ENCODE measurements around the gene ULBP2. TPM values are rescaled to one million over a fixed set of nuclear protein-coding genes. Genes with fewer than 3 reads are reported as not detected.

ULBP2 gene
- total and polyA plus RNA-seq, 2 of the 8 experiments (the other 6 are each of a cell fraction or from before 2014, with no cell fraction given), result 0.05 TPM; not detected in 1

DNA sequence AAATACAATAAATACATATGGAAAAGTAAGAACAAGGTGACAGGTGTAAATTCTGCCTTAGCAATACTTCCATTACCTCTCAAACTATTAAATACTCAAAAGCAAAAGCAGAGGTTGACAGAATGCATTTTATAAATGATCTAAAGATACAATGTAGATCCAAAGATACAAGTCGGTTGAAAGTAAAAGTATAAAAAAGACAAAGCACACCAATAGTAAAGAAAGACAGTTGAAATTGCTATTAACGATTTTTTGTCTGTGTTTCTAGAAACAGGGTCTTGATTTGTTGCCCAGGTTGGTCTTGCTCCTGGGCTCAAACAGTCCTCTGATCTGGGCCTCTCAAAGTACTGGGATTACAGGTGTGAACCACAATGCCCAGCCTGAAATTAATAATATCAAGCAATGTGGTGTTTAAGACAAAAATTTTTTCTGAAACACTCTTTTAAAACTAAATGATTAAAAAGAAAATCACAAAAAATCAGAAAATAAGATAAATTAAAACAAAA, 45.8 kb downstream of the ULBP2 start:
- H2BK120ac ChIP-seq (replicated peaks; ENCODE audit: low read depth, low read length), result no peak overlapping the region
- TF ChIP-seq SP4 (IDR thresholded peaks at IDR 0.05; ENCODE audit: low read length) (no peak), RNF2 (IDR thresholded peaks at IDR 0.05; ENCODE audit: borderline replicate concordance, low read depth, low read length, missing control alignments, poor library complexity, severe bottlenecking) (no peak), JUND (IDR thresholded peaks at IDR 0.05; ENCODE audit: low read length) (no peak), CBX8 (IDR thresholded peaks at IDR 0.05; ENCODE audit: borderline replicate concordance, low read depth, low read length) (peak; percentile 49; the same call in 1 of the 2 replicates)
- peaks cover 79 to 95% (median 90%) of the 10 kb centered on the region in 4 experiments for H3K27me3 ChIP-seq (replicated peaks in 1 of 4; ENCODE audit: control insufficient read depth in 3 of 4, extremely low read depth in 1 of 4, insufficient read depth in 3 of 4, low read length in 3 of 4)
- peaks cover 2 to 24% (median 15%) of the 10 kb centered on the region in 4 experiments for H3K4me1 ChIP-seq (replicated peaks in 1 of 4; ENCODE audit: control insufficient read depth in 3 of 4, insufficient read depth in 4 of 4, low read length in 3 of 4)
- H2BK12ac ChIP-seq (ENCODE audit: low read depth, low read length), result no peak overlapping the region
- H4K91ac ChIP-seq (replicated peaks; ENCODE audit: insufficient read length, low read length), result no peak overlapping the region
- H2BK15ac ChIP-seq (ENCODE audit: low read length), result no peak overlapping the region
- no peaks in the 10 kb centered on the region for H3K9me3 ChIP-seq (ENCODE audit: insufficient read depth in 2 of 2, low read depth in 1 of 2, low read length in 1 of 2)
- no peak overlapping the region for H3K56ac ChIP-seq (replicated peaks; ENCODE audit: insufficient read length, low read depth, low read length)
- no peak overlapping the region for H3K4ac ChIP-seq (replicated peaks; ENCODE audit: insufficient read length, low read depth, low read length)
- H2AFZ ChIP-seq (ENCODE audit: low read length), result no peak overlapping the region
- H4K8ac ChIP-seq (ENCODE audit: extremely low read depth, insufficient read depth, low read length), result no peak overlapping the region
- no peaks in the 10 kb centered on the region for H3K79me1 ChIP-seq (ENCODE audit: low read depth, low read length)
- H2BK5ac ChIP-seq (ENCODE audit: low read depth, low read length), result no peak overlapping the region
- WGBS, 2 experiments (ENCODE audit: extremely low coverage in 1 of 2, insufficient coverage in 1 of 2, insufficient read length in 1 of 2, insufficient replicate concordance in 2 of 2, low coverage in 1 of 2, low lambda C conversion rate in 2 of 2, missing lambda C conversion rate in 1 of 2), result 60% methylated on average over 2 of the region's 2 CpGs; no CpG with 5 or more reads in 1 of the 2 experiments
- H3K4me2 ChIP-seq (ENCODE audit: insufficient read depth in 1 of 2, low read depth in 2 of 2, low read length in 2 of 2), result no peak overlapping the region; a peak in 1 of 4 replicates
- no peak overlapping the region for H3K27ac ChIP-seq (ENCODE audit: low read depth, low read length)
- DNase-seq (ENCODE audit: low read depth in 1 of 2, low spot score in 2 of 2) (no peak), FAIRE-seq (no peak)
- no peak overlapping the region for H3K23ac ChIP-seq (ENCODE audit: insufficient read length)
- CTCF ChIA-PET (ENCODE audit: partially characterized antibody), result no interaction called here
- no peaks in the 10 kb centered on the region for H3K36me3 ChIP-seq (ENCODE audit: control insufficient read depth in 2 of 4, insufficient read depth in 4 of 4, low read length in 3 of 4)
- H3K18ac ChIP-seq (ENCODE audit: extremely low read depth, low read length), result no peak overlapping the region
- POLR2A ChIA-PET (ENCODE audit: partially characterized antibody), result interaction anchor here (1.4 kb wide), 1 partner anchor 22 kb away, joined by 5 read pairs; no protein-coding TSS in a partner anchor
- H3K23me2 ChIP-seq (ENCODE audit: low read depth, low read length), result no peaks in the 10 kb centered on the region; the same call in 1 of the 2 replicates
- H4K20me1 ChIP-seq (replicated peaks in 1 of 2; ENCODE audit: control insufficient read depth in 1 of 2, insufficient read depth in 2 of 2, low read length in 2 of 2), result peaks cover 8 to 22% of the 10 kb centered on the region in 2 experiments
- no peaks in the 10 kb centered on the region for H3K79me2 ChIP-seq (ENCODE audit: control insufficient read depth in 1 of 2, insufficient read depth in 2 of 2, low read length in 2 of 2)
- H4K5ac ChIP-seq (ENCODE audit: insufficient read length, low read depth, low read length), result no peak overlapping the region
- no peak overlapping the region for H2BK20ac ChIP-seq (ENCODE audit: low read length)
- H3K9ac ChIP-seq (replicated peaks in 1 of 4; ENCODE audit: extremely low read depth in 1 of 4, low read depth in 3 of 4, low read length in 3 of 4), result no peak overlapping the region
- no peak overlapping the region for H3K14ac ChIP-seq (ENCODE audit: insufficient read length)
- H2AK5ac ChIP-seq (ENCODE audit: low read depth, low read length), result no peak overlapping the region
- no peak overlapping the region for H3K4me3 ChIP-seq (ENCODE audit: extremely low read depth in 1 of 4, insufficient read depth in 2 of 4, low read depth in 3 of 4, low read length in 4 of 4)

Data from H1 (cell line).